ENCODE results near the gene NKX2-1. TPM values are rescaled to one million over a fixed set of nuclear protein-coding genes. Genes with fewer than 3 reads are reported as not detected.

NKX2-1 gene
- total and polyA plus RNA-seq, 4 experiments from 2014 or later: not detected

DNA sequence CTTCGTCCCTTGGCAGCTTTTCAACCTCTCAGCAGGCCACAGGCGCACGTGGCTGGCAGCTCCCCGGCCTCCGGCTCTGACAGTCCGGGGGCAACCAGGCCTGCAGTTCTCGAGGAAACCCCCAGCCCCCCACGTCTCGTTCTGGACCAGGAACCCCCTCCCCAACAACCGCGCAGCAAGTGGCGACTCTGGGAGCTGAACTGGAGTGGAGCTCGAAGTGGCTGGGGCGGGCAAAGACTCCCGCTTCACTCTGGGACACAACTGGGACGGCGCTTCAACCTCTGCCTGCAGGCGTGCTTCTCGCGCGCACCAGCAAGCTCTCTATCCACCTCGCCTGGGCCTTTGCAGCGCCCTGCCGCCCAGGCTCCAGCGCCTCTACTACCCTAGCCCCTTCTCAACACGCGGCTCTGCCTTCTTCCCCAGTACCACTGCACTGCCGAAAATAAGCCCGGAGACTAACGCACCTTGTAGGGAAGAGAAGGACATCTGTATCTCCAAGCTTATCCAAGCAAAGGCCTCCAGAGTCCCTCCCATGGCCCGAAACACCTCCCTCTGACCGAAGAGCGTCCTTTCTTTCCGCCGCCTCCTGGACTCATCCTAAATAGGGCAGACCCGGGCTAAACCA is 2.4 kb upstream of the NKX2-1 start:
- intact Hi-C loops (cut with micrococcal nuclease): no loop called here
- peaks cover 11% of the 10 kb centered on the region for H3K4me1 ChIP-seq (ENCODE audit: insufficient read depth, low read length)
- Mint-ChIP-seq H3K9me3 (peaks cover 0 to 10% (median 0%) of the 10 kb centered on the region in 8 donors), H3K4me3 (peak overlapping the region in 2 of 8 donors; percentile 20 to 51), H3K27ac (no peak overlapping the region), H3K36me3 (no peaks in the 10 kb centered on the region), H3K27me3 (peaks cover 53% of the 10 kb centered on the region in 2 donors), H3K4me1 (peaks cover 1 to 33% (median 11%) of the 10 kb centered on the region in 4 donors)
- no peak overlapping the region for H3K27ac ChIP-seq (ENCODE audit: low read depth, low read length)
- CTCF ChIA-PET (ENCODE audit: partially characterized antibody): interaction anchor here (1.3 to 1.6 kb wide), 2 partner anchors 31 to 34 kb away, joined by 3 to 4 read pairs; no protein-coding TSS in a partner anchor
- H3K9me3 ChIP-seq (ENCODE audit: control insufficient read depth in 1 of 2, low read length in 2 of 2): no peaks in the 10 kb centered on the region
- no peak overlapping the region for H3K4me3 ChIP-seq (ENCODE audit: low read length in 2 of 2)
- POLR2A ChIA-PET (ENCODE audit: partially characterized antibody): no interaction called here
- no peaks in the 10 kb centered on the region for H3K36me3 ChIP-seq (ENCODE audit: insufficient read depth, low read length)
- no peak for DNase-seq
- H3K27me3 ChIP-seq (ENCODE audit: insufficient read depth, low read length): peaks cover 19% of the 10 kb centered on the region

DNA sequence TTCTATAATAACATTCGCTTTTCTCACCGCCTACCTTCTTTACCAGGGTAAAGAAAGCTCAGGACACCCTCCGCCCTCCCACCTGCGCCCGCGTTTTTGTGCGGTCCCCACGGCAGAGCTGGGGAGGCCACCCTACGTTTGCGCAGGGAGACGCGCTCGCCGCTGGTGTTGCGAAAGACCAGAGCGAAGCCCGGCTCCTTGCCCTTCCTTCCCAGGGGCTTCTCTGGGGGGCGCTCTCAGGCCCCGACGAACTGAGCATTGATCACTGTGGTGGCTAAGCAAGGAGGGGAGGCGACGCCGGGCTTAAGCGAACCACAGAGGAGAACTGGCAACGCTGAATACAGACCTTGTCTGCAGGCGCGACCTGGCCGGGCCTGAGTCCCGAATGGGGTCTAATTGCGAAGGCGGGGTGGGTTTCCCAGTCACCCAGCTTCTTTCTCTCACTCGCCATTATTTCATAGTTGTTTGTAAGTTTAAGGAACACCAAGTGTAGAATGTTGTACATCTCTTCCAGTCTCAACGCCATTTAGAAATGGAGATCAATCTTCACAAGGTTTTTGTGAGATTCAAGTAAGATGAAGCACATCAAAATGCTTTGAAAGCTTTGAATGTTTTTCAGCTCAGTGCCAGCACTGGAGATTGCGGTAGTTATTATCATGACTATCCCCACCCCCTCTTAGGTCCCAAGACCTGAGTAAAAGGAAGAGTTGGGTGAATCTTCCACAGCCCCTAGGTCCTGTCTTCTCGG is 1.7 kb upstream of the NKX2-1 start:
- DNase-seq: no peak
- H3K4me1 Mint-ChIP-seq: peaks cover 1 to 33% (median 11%) of the 10 kb centered on the region in 4 donors
- Histone ChIP-seq H3K27ac (ENCODE audit: low read depth, low read length) (no peak overlapping the region), H3K4me3 (ENCODE audit: low read length in 2 of 2) (no peak overlapping the region), H3K27me3 (ENCODE audit: insufficient read depth, low read length) (peaks cover 14% of the 10 kb centered on the region), H3K9me3 (ENCODE audit: control insufficient read depth in 1 of 2, low read length in 2 of 2) (no peaks in the 10 kb centered on the region), H3K36me3 (ENCODE audit: insufficient read depth, low read length) (no peaks in the 10 kb centered on the region), H3K4me1 (ENCODE audit: insufficient read depth, low read length) (peaks cover 11% of the 10 kb centered on the region)
- intact Hi-C loops (cut with micrococcal nuclease): no loop called here
- peak overlapping the region in 3 of 8 donors; percentile 15 to 54 (median 41) for H3K4me3 Mint-ChIP-seq
- POLR2A ChIA-PET (ENCODE audit: partially characterized antibody): interaction anchor here (0.5 kb wide), 1 partner anchor 658 kb away, joined by 3 read pairs; no protein-coding TSS in a partner anchor
- H3K36me3 Mint-ChIP-seq: no peaks in the 10 kb centered on the region
- peaks cover 49 to 50% of the 10 kb centered on the region in 2 donors for H3K27me3 Mint-ChIP-seq
- no peak overlapping the region for H3K27ac Mint-ChIP-seq
- peaks cover 0 to 10% (median 0%) of the 10 kb centered on the region in 8 donors for H3K9me3 Mint-ChIP-seq
- CTCF ChIA-PET (ENCODE audit: partially characterized antibody): interaction anchor here (1.3 kb wide), 1 partner anchor 31 kb away, joined by 4 read pairs; no protein-coding TSS in a partner anchor

DNA sequence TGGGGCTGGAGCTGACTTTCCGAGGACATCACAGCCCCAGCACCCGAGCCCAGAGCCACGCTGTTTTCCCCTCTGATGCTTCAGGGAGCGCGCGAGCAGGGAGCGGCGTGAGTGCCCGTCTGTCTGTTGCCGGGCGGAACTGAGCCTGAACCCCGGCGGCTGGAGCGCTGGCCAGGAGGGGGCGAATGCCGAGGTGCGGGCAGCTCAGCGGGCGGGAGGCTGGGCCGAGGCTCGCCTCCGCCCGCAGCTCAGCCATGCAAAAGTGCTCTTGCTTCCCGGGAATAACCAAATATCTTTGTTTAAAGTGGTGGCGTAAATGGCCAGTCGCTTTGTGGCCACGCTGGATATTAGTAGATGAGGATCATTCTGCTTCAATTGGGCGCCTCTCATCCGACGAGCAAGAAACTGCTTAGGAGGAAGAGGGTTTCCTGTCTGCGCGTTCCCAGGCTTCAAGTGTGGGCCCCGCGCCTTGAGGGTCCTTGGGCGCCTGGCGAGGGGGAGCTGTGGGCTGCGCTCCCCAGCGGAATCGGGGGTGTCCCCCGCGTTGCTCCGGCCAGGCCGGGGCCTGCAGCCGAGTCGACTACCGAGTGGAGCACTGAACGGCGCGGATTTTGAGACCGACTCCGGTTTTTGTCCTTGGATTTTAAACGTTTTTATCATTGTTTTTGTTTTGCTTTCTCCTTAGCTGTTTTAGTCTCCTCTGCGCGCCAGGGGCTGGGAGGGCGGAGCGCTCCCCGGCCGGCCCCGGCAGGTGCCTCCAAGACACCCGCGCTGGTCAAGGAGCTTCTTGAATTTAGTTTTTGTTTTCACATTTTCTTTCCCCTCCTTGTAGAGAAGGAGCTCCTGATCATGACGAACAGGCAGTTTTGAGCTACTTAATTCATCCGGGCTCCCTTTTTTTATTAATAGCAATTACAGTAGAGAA is 831 bp upstream of the NKX2-1 start:
- H3K27me3 ChIP-seq (ENCODE audit: insufficient read depth, low read length): peaks cover 17% of the 10 kb centered on the region
- no peak overlapping the region for H3K4me3 ChIP-seq (ENCODE audit: low read length in 2 of 2)
- Mint-ChIP-seq H3K27me3 (peaks cover 46 to 50% of the 10 kb centered on the region in 2 donors), H3K4me1 (peaks cover 1 to 33% (median 11%) of the 10 kb centered on the region in 4 donors), H3K36me3 (peaks cover 0 to 3% of the 10 kb centered on the region in 2 donors), H3K9me3 (peaks cover 0 to 8% (median 1%) of the 10 kb centered on the region in 8 donors), H3K27ac (no peak overlapping the region), H3K4me3 (peak overlapping the region in 6 of 8 donors; percentile 21 to 69 (median 54))
- no peaks in the 10 kb centered on the region for H3K36me3 ChIP-seq (ENCODE audit: insufficient read depth, low read length)
- no peak overlapping the region for H3K27ac ChIP-seq (ENCODE audit: low read depth, low read length)
- no peak for DNase-seq
- intact Hi-C loops (cut with micrococcal nuclease): no loop called here
- peaks cover 11% of the 10 kb centered on the region for H3K4me1 ChIP-seq (ENCODE audit: insufficient read depth, low read length)
- ChIA-PET POLR2A (ENCODE audit: partially characterized antibody) (no interaction called here), CTCF (ENCODE audit: partially characterized antibody) (interaction anchor here (1.3 kb wide), 1 partner anchor 32 kb away, joined by 4 read pairs; no protein-coding TSS in a partner anchor)
- H3K9me3 ChIP-seq (ENCODE audit: control insufficient read depth in 1 of 2, low read length in 2 of 2): no peaks in the 10 kb centered on the region

DNA sequence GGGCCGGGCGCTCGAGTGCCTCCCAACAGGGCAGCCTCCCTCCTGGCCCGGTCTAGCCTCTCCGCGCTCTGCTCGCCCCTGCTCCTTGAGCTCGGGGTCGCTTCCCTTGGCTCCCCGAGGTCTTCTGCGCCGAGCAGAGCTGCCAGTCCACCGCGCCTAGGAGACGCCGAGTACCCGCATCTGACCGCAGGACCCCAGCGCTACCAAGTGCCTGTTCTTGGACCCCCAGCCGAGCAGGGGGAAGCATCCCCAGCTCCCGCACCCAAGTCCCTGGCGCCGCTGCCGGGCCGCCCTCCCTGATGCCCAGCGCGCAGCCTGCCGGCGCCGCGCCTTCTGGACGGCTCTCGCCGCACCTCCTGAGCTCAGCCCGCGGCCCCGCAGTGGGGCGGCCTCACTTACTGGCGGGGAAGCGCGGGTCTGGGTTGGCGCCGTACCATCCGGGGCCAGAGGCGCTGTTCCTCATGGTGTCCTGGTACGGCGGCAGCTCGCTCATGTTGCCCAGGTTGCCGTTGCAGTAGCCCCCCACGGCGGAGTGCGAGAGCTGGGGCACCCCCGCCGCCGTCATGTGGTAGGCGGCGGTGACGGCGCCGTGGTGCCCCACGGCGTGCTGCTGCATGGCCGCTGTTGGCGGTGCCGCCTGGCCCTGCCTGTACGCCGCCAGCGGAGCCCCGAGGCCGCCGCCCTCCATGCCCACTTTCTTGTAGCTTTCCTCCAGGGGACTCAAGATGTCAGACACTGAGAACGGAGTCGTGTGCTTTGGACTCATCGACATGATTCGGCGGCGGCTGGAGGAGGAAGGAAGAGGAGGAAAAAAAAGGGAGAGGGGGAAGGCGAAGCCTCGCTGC is 1.2 kb downstream of the NKX2-1 start:
- H3K27ac Mint-ChIP-seq: no peak overlapping the region
- intact Hi-C loops (cut with micrococcal nuclease): no loop called here
- H3K36me3 Mint-ChIP-seq: peaks cover 0 to 3% of the 10 kb centered on the region in 2 donors
- H3K9me3 Mint-ChIP-seq: peaks cover 0 to 8% (median 2%) of the 10 kb centered on the region in 8 donors
- CTCF ChIA-PET (ENCODE audit: partially characterized antibody): no interaction called here
- peak overlapping the region in 6 of 8 donors; percentile 60 to 79 (median 68) for H3K4me3 Mint-ChIP-seq
- Histone ChIP-seq H3K27me3 (ENCODE audit: insufficient read depth, low read length) (peaks cover 19% of the 10 kb centered on the region), H3K4me3 (ENCODE audit: low read length in 2 of 2) (no peak overlapping the region), H3K36me3 (ENCODE audit: insufficient read depth, low read length) (no peaks in the 10 kb centered on the region), H3K9me3 (ENCODE audit: control insufficient read depth in 1 of 2, low read length in 2 of 2) (no peaks in the 10 kb centered on the region), H3K27ac (ENCODE audit: low read depth, low read length) (no peak overlapping the region), H3K4me1 (ENCODE audit: insufficient read depth, low read length) (peaks cover 11% of the 10 kb centered on the region)
- H3K4me1 Mint-ChIP-seq: peaks cover 1 to 29% (median 10%) of the 10 kb centered on the region in 4 donors
- peaks cover 46 to 49% of the 10 kb centered on the region in 2 donors for H3K27me3 Mint-ChIP-seq
- no peak for DNase-seq
- POLR2A ChIA-PET (ENCODE audit: partially characterized antibody): no interaction called here

DNA sequence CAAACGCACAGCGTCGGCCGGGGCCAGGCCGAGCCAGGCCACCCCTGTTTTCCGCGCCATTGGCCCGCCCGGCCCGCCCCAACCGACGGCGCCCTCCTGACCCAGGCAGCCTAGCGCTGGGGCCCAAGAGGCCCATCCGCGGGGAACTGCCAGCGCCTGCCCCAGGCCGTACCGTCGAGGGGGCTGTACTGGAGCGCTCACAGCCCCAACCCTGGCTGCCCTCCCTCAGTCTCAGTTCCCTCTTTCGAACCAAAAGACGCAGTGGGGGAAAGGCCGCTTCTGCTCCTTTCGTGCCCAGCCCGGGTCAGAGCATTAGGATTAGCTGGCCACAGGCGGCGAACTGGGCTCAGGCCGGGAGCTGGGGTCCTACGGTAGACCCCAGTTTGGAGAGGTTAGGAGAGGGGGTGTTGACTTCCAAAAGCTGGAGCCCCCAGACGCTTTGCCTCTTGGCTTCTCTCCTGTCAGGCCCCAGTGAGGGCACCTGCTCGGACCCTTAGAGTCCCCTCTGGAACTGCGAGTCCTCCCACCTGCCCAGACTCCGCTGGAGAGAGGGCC is 1.9 kb downstream of the NKX2-1 start:
- no peaks in the 10 kb centered on the region for H3K9me3 ChIP-seq (ENCODE audit: control insufficient read depth in 1 of 2, low read length in 2 of 2)
- peaks cover 0 to 8% (median 0%) of the 10 kb centered on the region in 8 donors for H3K9me3 Mint-ChIP-seq
- DNase-seq: no peak
- intact Hi-C loops (cut with micrococcal nuclease): no loop called here
- H3K27ac Mint-ChIP-seq: no peak overlapping the region
- H3K27ac ChIP-seq (ENCODE audit: low read depth, low read length): no peak overlapping the region
- ChIA-PET POLR2A (ENCODE audit: partially characterized antibody) (no interaction called here), CTCF (ENCODE audit: partially characterized antibody) (no interaction called here)
- H3K36me3 Mint-ChIP-seq: peaks cover 0 to 3% of the 10 kb centered on the region in 2 donors
- no peaks in the 10 kb centered on the region for H3K36me3 ChIP-seq (ENCODE audit: insufficient read depth, low read length)
- peaks cover 42 to 46% of the 10 kb centered on the region in 2 donors for H3K27me3 Mint-ChIP-seq
- H3K4me1 ChIP-seq (ENCODE audit: insufficient read depth, low read length): peaks cover 11% of the 10 kb centered on the region
- H3K4me3 Mint-ChIP-seq: no peak overlapping the region
- H3K4me3 ChIP-seq (ENCODE audit: low read length in 2 of 2): no peak overlapping the region
- H3K27me3 ChIP-seq (ENCODE audit: insufficient read depth, low read length): peaks cover 18% of the 10 kb centered on the region
- peaks cover 1 to 29% (median 10%) of the 10 kb centered on the region in 4 donors for H3K4me1 Mint-ChIP-seq

DNA sequence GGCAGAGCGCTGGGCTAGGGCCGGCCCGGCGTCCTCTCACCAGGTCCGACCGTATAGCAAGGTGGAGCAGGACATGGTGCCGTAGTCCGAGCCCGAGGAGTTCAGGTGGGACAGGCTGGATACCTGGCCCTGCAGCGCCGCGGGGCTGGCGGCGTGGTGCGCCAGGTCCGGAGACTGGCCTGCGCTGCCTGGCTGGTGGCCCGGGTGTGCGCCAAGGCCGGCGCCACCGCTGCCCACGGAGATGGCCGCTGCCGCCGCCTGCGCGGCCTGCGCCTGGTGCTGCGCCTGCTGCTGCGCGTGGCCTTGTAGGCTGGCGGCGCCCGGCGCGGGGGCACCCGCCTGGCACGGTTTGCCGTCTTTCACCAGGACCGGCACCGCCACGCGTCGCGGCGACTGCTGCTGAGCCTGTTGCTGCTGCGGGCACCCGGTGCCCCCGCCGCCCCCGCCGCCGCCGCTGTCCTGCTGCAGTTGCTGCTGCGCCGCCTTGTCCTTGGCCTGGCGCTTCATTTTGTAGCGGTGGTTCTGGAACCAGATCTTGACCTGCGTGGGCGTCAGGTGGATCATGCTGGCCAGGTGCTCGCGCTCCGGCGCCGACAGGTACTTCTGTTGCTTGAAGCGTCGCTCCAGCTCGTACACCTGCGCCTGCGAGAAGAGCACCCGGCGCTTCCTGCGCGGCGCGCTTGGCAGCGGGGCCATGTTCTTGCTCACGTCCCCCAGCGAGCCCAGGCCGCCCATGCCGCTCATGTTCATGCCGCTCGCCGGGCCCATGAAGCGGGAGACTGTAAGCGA is 2.6 kb downstream of the NKX2-1 start:
- CTCF ChIA-PET (ENCODE audit: partially characterized antibody): no interaction called here
- H3K9me3 Mint-ChIP-seq: peaks cover 0 to 5% (median 0%) of the 10 kb centered on the region in 8 donors
- intact Hi-C loops (cut with micrococcal nuclease): no loop called here

More for the DNA sequence above, 2.6 kb downstream of the NKX2-1 start:
- no peak for DNase-seq
- no peak overlapping the region for H3K27ac ChIP-seq (ENCODE audit: low read depth, low read length)
- peaks cover 11% of the 10 kb centered on the region for H3K4me1 ChIP-seq (ENCODE audit: insufficient read depth, low read length)
- peaks cover 45 to 49% of the 10 kb centered on the region in 2 donors for H3K27me3 Mint-ChIP-seq
- no peak overlapping the region for H3K4me3 ChIP-seq (ENCODE audit: low read length in 2 of 2)
- no peak overlapping the region for H3K4me3 Mint-ChIP-seq
- H3K4me1 Mint-ChIP-seq: peaks cover 1 to 24% (median 10%) of the 10 kb centered on the region in 4 donors
- H3K9me3 ChIP-seq (ENCODE audit: control insufficient read depth in 1 of 2, low read length in 2 of 2): no peaks in the 10 kb centered on the region
- H3K36me3 Mint-ChIP-seq: peaks cover 0 to 3% of the 10 kb centered on the region in 2 donors
- H3K27ac Mint-ChIP-seq: no peak overlapping the region
- H3K36me3 ChIP-seq (ENCODE audit: insufficient read depth, low read length): no peaks in the 10 kb centered on the region
- H3K27me3 ChIP-seq (ENCODE audit: insufficient read depth, low read length): peaks cover 21% of the 10 kb centered on the region
- POLR2A ChIA-PET (ENCODE audit: partially characterized antibody): no interaction called here

Measured in CD4-positive, alpha-beta memory T cell (primary cell).